Measurements from ENCODE around the gene RAB3A. TPM values are rescaled to one million over a fixed set of nuclear protein-coding genes. Genes with fewer than 3 reads are reported as not detected.

RAB3A gene
- total and polyA plus RNA-seq, 9 of the 15 experiments (the other 6 are each of a cell fraction or from before 2014, with no cell fraction given) = 0.17 to 5.1 (median 0.90) TPM; not detected in 1

- TF ChIP-seq RBM22 (IDR thresholded peaks at IDR 0.05; ENCODE audit: low read depth, low read length, poor library complexity, severe bottlenecking) (no peak), KHSRP (IDR thresholded peaks at IDR 0.05) (no peak), ZBTB17 (CRISPR knock-in tag; IDR thresholded peaks at IDR 0.05) (no peak), MEF2D (tag; conservative IDR thresholded peaks at IDR 0.05; ENCODE audit: low read depth) (no peak), DPF2 (IDR thresholded peaks at IDR 0.05) (peak; percentile 27; the same call in 1 of the 2 replicates), RAD21 (CRISPR knock-in tag; conservative IDR thresholded peaks at IDR 0.05 in 1 of 2, IDR thresholded peaks at IDR 0.05 in 1 of 2) (no peak), NFIX (CRISPR knock-in tag; IDR thresholded peaks at IDR 0.05; ENCODE audit: low read depth) (no peak), TAF9B (IDR thresholded peaks at IDR 0.05; ENCODE audit: partially characterized antibody) (no peak), MCM3 (IDR thresholded peaks at IDR 0.05) (no peak), DMBX1 (CRISPR knock-in tag; IDR thresholded peaks at IDR 0.05; ENCODE audit: borderline replicate concordance) (no peak), ZNF780A (CRISPR knock-in tag; IDR thresholded peaks at IDR 0.05) (no peak), CCNT2 (IDR thresholded peaks at IDR 0.05; ENCODE audit: borderline replicate concordance, extremely low read depth, insufficient read length, low read depth, low read length) (no peak), BCLAF1 (IDR thresholded peaks at IDR 0.05; ENCODE audit: borderline replicate concordance in 1 of 2, control insufficient read depth in 1 of 2, low read depth in 2 of 2, low read length in 1 of 2) (no peak), MYNN (IDR thresholded peaks at IDR 0.05) (no peak), MYNN (CRISPR knock-in tag; IDR thresholded peaks at IDR 0.05) (no peak), RB1 (IDR thresholded peaks at IDR 0.05; ENCODE audit: low read depth) (no peak), ZBTB2 (IDR thresholded peaks at IDR 0.05) (no peak), FOXK1 (CRISPR knock-in tag; IDR thresholded peaks at IDR 0.05; ENCODE audit: borderline replicate concordance) (no peak), ELF1 (tag; IDR thresholded peaks at IDR 0.05) (no peak), SRSF3 (IDR thresholded peaks at IDR 0.05; ENCODE audit: insufficient read depth, low read length) (no peak), ZNF445 (CRISPR knock-in tag; IDR thresholded peaks at IDR 0.05; ENCODE audit: low read depth) (no peak), SMAD2 (IDR thresholded peaks at IDR 0.05; ENCODE audit: low read depth, low read length) (no peak), BRCA1 (IDR thresholded peaks at IDR 0.05) (no peak), BRCA1 (CRISPR knock-in tag; IDR thresholded peaks at IDR 0.05) (no peak), HES1 (IDR thresholded peaks at IDR 0.05; ENCODE audit: low read depth) (no peak), ZNF175 (CRISPR knock-in tag; IDR thresholded peaks at IDR 0.05; ENCODE audit: low read depth) (no peak)
Measured at GRCh38 chr19:18204394-18205199, 755 bp upstream of the RAB3A start (continued).
